Liver (tissue), 9 donors: ENCODE measurements around the gene HSPA4L. TPM values are rescaled to one million over a fixed set of nuclear protein-coding genes. Genes with fewer than 3 reads are reported as not detected.

Experiments used
- DNase-seq: peaks from one replicate; pipeline ENCODE4 v3.0.0-alpha.2; 2017; ENCODE audit warnings: low spot score
- H3K27ac ChIP-seq, 2 donors: one replicate each; pipeline ENCODE4 v1.7.0; 2013; ENCODE audit warnings: inconsistent platforms in 2 of 2, low read length in 2 of 2, control low read depth in 1 of 2, low read depth in 1 of 2, mild to moderate bottlenecking in 1 of 2
- H3K27me3 ChIP-seq, 4 donors: one replicate each; pipeline versions ENCODE4 v1.6.1 to v1.7.0; 2013; ENCODE audit warnings: low read length in 3 of 4, inconsistent platforms in 1 of 4, mild to moderate bottlenecking in 1 of 4, moderate library complexity in 1 of 4; ENCODE audit not compliant: control insufficient read depth in 4 of 4, insufficient read depth in 4 of 4
- H3K36me3 ChIP-seq, 4 donors: one replicate each; pipeline versions ENCODE4 v1.6.1 to v1.7.0; 2013; ENCODE audit warnings: low read length in 3 of 4, mild to moderate bottlenecking in 3 of 4, low read depth in 1 of 4, moderate library complexity in 1 of 4; ENCODE audit not compliant: control insufficient read depth in 4 of 4, insufficient read depth in 3 of 4
- H3K4me1 ChIP-seq, 4 donors: one replicate each; pipeline versions ENCODE4 v1.6.1 to v1.7.0; 2013; ENCODE audit warnings: low read length in 3 of 4, mild to moderate bottlenecking in 3 of 4, moderate library complexity in 1 of 4; ENCODE audit not compliant: control insufficient read depth in 4 of 4, insufficient read depth in 4 of 4
- H3K4me3 ChIP-seq, 3 donors: one replicate each; pipeline versions ENCODE4 v1.6.1 to v1.7.0; 2013; ENCODE audit warnings: low read length in 3 of 3, control low read depth in 1 of 3, low read depth in 1 of 3, mild to moderate bottlenecking in 1 of 3
- H3K9ac ChIP-seq, 2 donors: one replicate each; pipeline ENCODE4 v1.7.0; 2013; ENCODE audit warnings: low read length in 2 of 2, mild to moderate bottlenecking in 2 of 2, moderate library complexity in 2 of 2, control low read depth in 1 of 2, low read depth in 1 of 2
- H3K9me3 ChIP-seq, 4 donors: one replicate each; pipeline versions ENCODE4 v1.6.1 to v1.7.0; 2013; ENCODE audit warnings: low read length in 3 of 4; ENCODE audit not compliant: control insufficient read depth in 4 of 4
- ATF3 ChIP-seq: IDR thresholded peaks from 2 replicates; pipeline ENCODE4 v1.6.1; 2016; ENCODE audit warnings: antibody characterized with exemption
- CTCF ChIP-seq: fragments of 150-350 bp; IDR thresholded peaks from 2 replicates; pipeline ENCODE4 v1.5.1; 2017; ENCODE audit warnings: improper control_type of control experiment, low read depth, low read length; ENCODE audit not compliant: missing input control
- EGR1 ChIP-seq, 2 donors: IDR thresholded peaks; 2 replicates each; pipeline ENCODE4 v1.6.1; 2016 to 2018; ENCODE audit warnings: antibody characterized with exemption in 2 of 2, low read depth in 2 of 2
- FOXA1 ChIP-seq: IDR thresholded peaks from 2 replicates; pipeline ENCODE4 v1.6.1; 2016; ENCODE audit warnings: antibody characterized with exemption
- FOXA2 ChIP-seq: IDR thresholded peaks from 2 replicates; pipeline ENCODE4 v1.6.1; 2016; ENCODE audit warnings: antibody characterized with exemption
- GABPA ChIP-seq, 2 donors: IDR thresholded peaks in 1 of 2; conservative IDR thresholded peaks in 1 of 2; 2 replicates each; pipeline ENCODE4 v1.6.1; 2016; ENCODE audit warnings: antibody characterized with exemption in 2 of 2, mild to moderate bottlenecking in 1 of 2, moderate library complexity in 1 of 2
- HNF4A ChIP-seq, 2 donors: conservative IDR thresholded peaks; 2 replicates each; pipeline ENCODE4 v1.6.1; 2016; ENCODE audit warnings: antibody characterized with exemption in 2 of 2, mild to moderate bottlenecking in 2 of 2
- HNF4G ChIP-seq: IDR thresholded peaks from 2 replicates; pipeline ENCODE4 v1.6.1; 2016; ENCODE audit warnings: antibody characterized with exemption
- JUND ChIP-seq, 2 donors: IDR thresholded peaks; 2 replicates each; pipeline ENCODE4 v1.6.1; 2016; ENCODE audit warnings: antibody characterized with exemption in 2 of 2
- MAX ChIP-seq: IDR thresholded peaks from 2 replicates; pipeline ENCODE4 v1.6.1; 2016; ENCODE audit warnings: antibody characterized with exemption
- NR2F2 ChIP-seq: IDR thresholded peaks from 2 replicates; pipeline ENCODE4 v1.6.1; 2016; ENCODE audit warnings: antibody characterized with exemption
- RAD21 ChIP-seq, 2 donors: IDR thresholded peaks; 2 replicates each; pipeline ENCODE4 v1.6.1; 2016; ENCODE audit warnings: antibody characterized with exemption in 2 of 2, mild to moderate bottlenecking in 2 of 2
- REST ChIP-seq: IDR thresholded peaks from 2 replicates; pipeline ENCODE4 v1.6.1; 2016; ENCODE audit warnings: antibody characterized with exemption, mild to moderate bottlenecking
- RXRA ChIP-seq, 2 donors: IDR thresholded peaks; 2 replicates each; pipeline ENCODE4 v1.6.1; 2017 to 2018; ENCODE audit warnings: antibody characterized with exemption in 2 of 2, mild to moderate bottlenecking in 1 of 2
- SP1 ChIP-seq: IDR thresholded peaks from 2 replicates; pipeline ENCODE4 v1.6.1; 2018; ENCODE audit warnings: antibody characterized with exemption, mild to moderate bottlenecking
- TAF1 ChIP-seq: conservative IDR thresholded peaks from 2 replicates; pipeline ENCODE4 v1.6.1; 2016; ENCODE audit warnings: antibody characterized with exemption, mild to moderate bottlenecking
- YY1 ChIP-seq: IDR thresholded peaks from 2 replicates; pipeline ENCODE4 v1.6.1; 2016; ENCODE audit warnings: antibody characterized with exemption, mild to moderate bottlenecking
- ZBTB33 ChIP-seq: IDR thresholded peaks from 2 replicates; pipeline ENCODE4 v1.6.1; 2016; ENCODE audit warnings: antibody characterized with exemption
- WGBS: extraction: QIAGEN DNeasy Blood & Tissue Kit; methylation state at CpG from one replicate; pipeline ENCODE4 v1.1.7; 2013; 5-methylcytosine and 5-hydroxymethylcytosine counted together
- polyA plus RNA-seq, 2 donors: library from polyadenylated mRNA; stranded (reverse) in 1 of 2; unstranded in 1 of 2; fragments of 200-250 nt in 1 of 2; fragments of >200 nt in 1 of 2; fragmentation: Nextera tagmentation in 1 of 2; extraction: Ambion mirVana in 1 of 2; gene quantifications; one replicate each; pipeline versions ENCODE4 v1.2.1 to v1.2.3, GENCODE V29; 2013 to 2015
- total RNA-seq, 2 donors: library from RNA; depleted of rRNA; stranded (reverse); fragments of >200 nt; gene quantifications; one replicate each; pipeline ENCODE4 v1.2.3, GENCODE V29; 2014
- donor health status: healthy.
- donor health status: healthy.
- donor health status: healthy.
- donor health status: healthy.
- donor health status: healthy.

The HSPA4L gene
- total RNA-seq (1 to 10 TPM; 1.6 to 5.3 TPM), polyA plus RNA-seq (1 to 10 TPM; 2.0 to 3.7 TPM)

- no peaks in the 10 kb centered on the region for H3K9me3 ChIP-seq
- WGBS, result under 1% methylated on average over 63 of the region's 63 CpGs
- H3K4me1 ChIP-seq, result peaks cover 0 to 10% (median 2%) of the 10 kb centered on the region in 4 donors
- H3K36me3 ChIP-seq, result no peaks in the 10 kb centered on the region
- TF ChIP-seq ZBTB33 (peak; percentile 91), HNF4A (conservative IDR thresholded peaks at IDR 0.05) (no peak), SP1 (no peak), RAD21 (IDR thresholded peaks at IDR 0.05) (peak; percentile 7 to 16), YY1 (peak; percentile 42), JUND (IDR thresholded peaks at IDR 0.05) (no peak), RXRA (IDR thresholded peaks at IDR 0.05) (peak; percentile 22 to 24), MAX (no peak), NR2F2 (no peak), CTCF (peak; percentile 24), FOXA2 (no peak), REST (peak; percentile 81), GABPA (IDR thresholded peaks at IDR 0.05 in 1 of 2, conservative IDR thresholded peaks at IDR 0.05 in 1 of 2) (no peak), ATF3 (no peak), FOXA1 (no peak), TAF1 (peak; percentile 3), EGR1 (IDR thresholded peaks at IDR 0.05; ENCODE audit: low read depth in 2 of 2) (no peak), HNF4G (no peak)
- no peaks in the 10 kb centered on the region for H3K27me3 ChIP-seq
- H3K9ac ChIP-seq, result peak within 1 kb of the TSS; percentile 36 to 63
- H3K27ac ChIP-seq, result peak within 1 kb of the TSS; percentile 55 to 87
- peak; percentile 81 for DNase-seq
- peak within 1 kb of the TSS; percentile 71 to 94 (median 73) for H3K4me3 ChIP-seq
Measured at GRCh38 chr4:127782275-127783025, at the start of gene HSPA4L. Gene HSPA4L (plus strand): TSS chr4:127782322. CDS start chr4:127782551, 229 bp downstream.
